Inflammatory macrophage (primary cell): ENCODE data around the gene FRMD4A.

Experiments used
- DNase-seq, 2 donors: peaks; one replicate each; pipeline ENCODE4 v3.0.0-alpha.2; 2020 to 2022

The FRMD4A gene

DNA sequence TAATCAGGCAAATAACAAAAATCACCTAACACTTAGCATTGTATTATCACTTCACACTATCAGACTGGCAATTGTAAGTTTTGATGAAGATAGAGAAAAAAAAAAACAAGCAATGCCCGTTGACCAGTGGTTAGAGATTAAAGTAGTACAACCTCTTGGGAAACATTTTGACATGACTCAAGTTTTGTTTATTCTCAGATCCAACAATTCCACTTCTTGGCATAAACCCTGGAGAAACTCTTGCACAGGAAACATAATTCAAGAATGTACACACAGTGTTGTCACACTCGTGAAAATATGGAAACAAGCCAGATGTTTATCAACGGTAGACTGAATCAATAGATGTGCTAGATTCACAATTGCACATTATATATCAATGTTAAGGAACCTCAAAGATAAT is 37.2 kb downstream of the FRMD4A start:
- no peak for DNase-seq

DNA sequence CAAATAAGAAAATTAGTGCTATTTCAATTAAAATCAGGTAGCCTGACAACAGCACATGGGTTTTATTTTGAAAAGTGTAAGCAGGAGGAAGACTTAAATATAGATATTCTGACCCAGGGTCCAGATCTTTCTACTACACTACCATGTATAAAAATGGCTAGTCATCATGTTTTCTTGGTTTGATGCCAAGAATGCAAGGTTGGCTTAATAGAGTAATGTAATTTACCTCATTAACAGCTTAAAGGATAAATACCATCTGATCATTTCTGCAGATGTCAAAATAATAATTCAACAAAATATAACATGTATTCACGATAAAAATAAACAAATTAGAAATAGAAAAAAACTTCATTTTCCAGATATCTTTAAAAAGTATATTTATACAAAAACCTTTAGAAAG is 39.4 kb downstream of the FRMD4A start:
- DNase-seq: no peak

DNA sequence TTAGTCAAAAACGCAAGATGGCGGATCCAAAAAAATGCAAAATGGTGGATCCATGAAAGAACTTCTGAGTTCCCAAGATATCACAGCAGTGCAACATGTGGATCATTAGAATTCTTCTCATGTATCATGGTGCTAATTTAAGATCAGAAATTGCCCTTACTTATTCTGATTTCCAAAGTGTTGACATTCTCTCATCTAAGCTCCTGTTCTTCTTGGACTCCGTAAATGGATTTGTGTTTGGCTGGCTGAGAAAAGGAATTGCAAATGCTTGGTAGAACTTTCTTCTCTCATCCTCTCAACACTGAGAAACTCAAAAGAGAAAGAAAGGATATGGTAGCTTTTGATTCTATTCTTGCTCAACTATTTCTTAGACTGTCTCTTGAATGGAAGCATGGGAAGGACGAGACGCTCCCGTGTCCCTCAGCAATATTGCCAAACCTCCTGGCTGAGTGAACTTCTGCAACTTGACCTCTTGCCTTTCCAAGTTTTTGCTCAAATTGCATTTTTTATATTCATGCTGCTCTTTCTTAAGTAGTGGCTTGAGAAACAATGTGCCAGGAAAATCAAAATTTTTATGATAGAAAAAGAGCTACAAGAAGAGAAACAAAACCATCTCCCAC is 44.7 kb downstream of the FRMD4A start:
- DNase-seq: no peak

DNA sequence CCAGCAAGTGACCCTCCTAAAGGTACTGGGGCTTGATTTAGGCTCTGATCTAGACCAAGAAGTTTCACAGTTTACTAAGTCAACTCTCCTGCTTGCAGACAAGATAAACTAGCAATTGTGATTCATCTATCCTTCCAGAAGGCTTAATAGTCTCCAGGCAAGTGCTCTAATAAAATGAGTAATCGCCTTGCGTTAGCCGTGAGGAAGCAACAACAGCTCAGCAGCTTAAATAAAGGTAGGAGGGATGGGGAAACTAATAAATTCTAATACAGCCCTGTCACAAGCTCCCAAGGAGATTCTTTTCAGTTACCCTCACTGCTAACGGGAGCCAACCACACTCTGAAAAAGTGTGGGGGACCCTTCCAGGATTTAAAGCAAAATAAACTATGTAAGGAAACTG is 48.4 kb downstream of the FRMD4A start:
- DNase-seq: no peak

DNA sequence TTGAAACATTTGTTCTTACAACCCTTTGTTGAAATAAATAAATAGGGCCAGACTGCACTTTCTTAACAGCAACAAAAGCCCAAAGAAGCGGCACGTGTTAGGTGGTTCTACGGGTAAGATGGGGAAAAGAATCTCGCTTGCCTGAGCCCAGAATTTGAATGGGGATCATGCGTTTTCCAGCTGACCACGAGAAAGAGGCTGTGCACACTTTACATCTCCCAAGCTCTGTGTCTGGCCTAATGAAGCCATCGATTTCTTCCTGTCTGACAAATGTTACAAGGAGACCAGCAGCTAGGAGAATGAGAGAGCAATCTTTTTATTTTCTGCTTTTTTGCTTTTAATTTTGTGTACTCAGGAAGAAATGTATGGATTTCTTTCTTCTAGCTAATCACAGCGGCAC is 52.2 kb downstream of the FRMD4A start:
- DNase-seq: no peak

DNA sequence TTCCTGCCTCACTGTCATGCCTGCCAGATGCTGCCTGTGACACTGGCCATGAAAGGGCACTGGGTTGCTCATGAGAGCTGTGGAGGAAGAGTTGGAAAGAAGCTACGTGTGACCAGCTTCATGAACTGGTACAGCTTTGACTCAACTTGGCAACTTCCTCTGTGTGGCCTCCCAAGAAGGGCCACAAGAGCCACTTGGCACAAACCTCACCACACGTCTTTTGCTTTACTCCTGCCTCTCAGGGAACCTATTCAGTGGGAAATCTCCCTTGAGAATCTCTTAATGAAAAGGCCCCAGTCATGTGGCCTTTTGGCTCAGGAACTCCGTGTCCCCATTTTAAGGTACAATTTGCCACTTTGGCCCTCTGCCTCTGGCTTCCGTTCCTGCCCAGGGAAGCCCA is 54.5 kb downstream of the FRMD4A start:
- no peak for DNase-seq

DNA sequence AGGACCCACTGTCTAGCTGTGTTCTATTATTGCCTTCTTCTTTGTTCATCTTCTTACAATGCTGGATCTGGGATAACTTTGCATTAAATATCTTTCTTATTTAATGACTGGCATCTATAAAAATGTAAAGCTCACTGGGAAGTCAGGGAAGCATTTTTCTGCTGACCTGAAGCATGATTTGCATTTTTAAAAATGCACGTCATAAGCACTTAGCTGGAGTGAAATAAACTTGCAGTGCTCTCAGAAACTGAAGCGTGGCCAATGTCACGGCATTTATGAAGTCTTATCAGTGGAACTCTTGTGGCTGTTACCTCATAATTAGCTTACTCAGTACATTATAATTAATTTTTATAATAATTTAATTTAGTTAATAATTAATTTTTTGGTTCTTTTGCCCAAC is 59.1 kb downstream of the FRMD4A start:
- DNase-seq: no peak

DNA sequence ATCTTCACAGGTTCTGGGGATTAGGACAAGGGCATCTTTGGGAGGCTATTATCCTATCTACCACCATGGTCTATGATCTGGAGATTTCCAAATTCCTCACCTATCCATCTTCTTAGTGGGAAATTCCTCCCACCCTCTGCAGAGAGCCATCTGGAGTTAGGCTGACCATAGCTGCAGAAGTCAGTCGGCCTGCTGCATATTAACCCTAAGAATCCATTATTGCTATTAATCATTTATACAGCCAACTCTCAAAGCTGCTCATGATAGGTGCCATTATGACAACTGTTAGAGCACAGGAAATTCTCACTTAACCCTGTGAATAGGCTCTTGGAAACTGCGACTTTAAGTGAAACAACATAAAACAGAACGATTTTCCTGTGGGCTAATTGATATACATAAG is 60.4 kb downstream of the FRMD4A start:
- no peak for DNase-seq

DNA sequence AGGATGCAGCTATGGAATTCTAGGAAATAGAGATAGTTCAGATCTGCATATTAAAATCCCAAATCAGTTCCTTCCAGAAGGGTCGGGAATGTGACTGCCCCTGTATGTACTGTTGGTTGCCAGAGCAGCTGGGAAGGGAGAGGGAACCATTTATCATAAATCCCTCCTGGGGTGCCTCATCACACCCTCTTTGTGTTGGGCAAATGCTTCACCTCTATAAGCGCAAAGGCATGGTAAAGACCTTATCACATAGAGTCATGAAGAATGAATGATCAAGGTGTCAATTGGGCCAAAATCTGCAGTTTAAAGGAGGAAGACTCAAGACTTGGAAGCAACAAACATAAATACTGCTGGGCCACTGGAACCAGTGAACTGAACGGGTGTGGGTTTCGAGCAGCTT is 65.0 kb downstream of the FRMD4A start:
- DNase-seq: no peak

DNA sequence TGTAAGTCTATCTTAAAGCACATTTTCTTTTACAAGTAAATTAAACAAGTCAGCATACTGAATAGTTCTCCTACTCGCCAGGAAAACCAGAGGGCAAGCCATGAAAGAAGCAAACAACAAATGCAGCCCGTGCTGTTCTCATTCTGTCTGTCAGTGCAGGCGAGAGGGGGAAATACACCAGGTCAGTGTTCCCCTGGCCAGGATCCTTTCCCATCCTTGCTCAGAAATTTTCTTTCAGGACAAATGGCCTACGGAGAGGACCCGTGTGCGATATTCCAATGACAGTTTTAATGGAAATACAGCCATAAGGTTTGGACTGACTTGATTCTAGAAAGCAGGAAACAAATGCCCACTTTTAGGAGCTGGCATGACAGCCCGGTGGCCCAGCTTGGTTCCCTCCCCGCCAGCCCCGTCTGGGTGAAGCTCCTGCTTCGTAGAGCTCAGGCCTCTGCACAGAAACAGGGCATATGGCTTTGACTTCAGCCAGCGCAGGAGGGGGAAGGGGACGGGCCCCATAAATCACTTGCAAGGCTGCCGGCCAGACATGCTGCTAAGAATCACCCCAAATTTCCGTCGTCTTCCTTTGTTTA is 67.8 kb downstream of the FRMD4A start:
- no peak for DNase-seq

DNA sequence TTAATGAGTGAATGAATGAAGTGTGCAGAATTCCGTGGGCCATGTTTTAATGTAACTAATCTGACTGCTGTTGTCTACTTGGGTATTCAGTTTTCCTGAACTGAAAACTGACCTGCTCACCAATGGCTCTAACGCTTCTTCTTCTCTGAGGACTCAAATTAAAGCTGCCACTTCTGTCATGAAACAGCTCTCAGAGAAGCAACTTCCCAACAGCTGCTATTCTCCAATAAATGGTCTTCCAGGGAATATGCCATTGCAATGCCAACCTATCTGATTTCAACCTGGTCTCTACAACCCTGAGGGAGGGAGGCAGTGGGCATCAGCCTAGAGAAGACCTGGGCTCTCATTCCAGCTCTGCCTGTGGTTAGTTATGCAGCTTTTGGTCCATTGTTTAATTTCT is 69.4 kb downstream of the FRMD4A start:
- DNase-seq: no peak

DNA sequence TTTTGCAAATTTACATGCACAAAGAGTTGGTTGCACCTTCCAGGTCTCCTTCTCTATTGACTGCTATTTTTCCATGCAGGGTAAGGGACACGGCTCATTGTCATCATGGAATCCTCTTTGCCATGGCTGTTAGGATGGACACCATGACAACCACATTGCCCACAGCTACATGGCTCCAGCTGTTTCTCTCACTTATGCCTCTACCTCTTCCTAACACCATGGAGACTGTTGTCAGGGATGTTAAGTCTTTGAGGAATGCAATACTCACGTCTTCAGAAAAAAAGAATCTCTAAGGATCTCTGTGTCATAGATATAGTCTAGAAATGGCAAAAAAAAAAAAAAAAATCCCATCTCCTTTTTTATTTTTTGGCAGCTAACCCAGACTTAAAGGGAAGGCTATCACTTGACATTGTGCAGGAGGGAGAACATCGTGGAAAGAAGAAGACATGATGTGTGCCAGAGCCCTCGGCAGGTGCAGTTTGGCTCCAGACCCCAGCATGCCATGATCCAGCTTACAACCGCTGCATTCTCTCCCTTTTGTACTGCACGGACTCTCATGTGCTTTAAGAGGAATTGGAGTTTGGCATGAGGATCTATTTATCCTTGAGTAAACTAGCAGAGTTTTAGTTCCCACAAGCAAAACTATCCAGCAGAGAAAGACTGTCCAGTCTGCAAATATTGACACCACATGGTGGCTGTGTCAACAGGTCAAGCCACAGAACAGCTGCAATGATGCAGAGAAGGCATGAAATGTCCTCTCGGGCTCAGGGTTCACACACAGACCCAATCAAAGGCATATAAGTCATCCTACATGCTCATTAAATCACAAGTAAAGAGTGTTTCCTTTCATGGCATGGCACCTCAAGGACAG is 70.8 kb downstream of the FRMD4A start:
- DNase-seq: no peak

DNA sequence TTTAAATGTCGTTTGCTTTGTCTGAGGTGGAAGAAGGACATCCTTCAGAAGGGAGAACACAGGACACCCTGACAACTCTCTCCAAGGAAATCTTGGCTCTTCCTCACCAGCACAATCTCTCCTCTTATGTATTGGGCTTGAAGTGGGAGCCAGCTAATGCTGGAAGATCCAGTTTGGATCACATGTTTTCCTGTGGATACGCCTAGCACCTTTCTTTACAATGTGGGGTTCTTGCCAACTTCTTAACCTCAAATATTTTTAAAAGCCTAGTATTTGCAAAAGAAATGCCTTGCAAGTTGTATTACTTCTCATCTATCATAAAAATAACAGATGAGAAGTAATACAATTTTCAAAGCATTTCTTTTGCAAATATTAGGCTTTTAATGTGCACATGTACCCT is 76.4 kb downstream of the FRMD4A start:
- no peak for DNase-seq

DNA sequence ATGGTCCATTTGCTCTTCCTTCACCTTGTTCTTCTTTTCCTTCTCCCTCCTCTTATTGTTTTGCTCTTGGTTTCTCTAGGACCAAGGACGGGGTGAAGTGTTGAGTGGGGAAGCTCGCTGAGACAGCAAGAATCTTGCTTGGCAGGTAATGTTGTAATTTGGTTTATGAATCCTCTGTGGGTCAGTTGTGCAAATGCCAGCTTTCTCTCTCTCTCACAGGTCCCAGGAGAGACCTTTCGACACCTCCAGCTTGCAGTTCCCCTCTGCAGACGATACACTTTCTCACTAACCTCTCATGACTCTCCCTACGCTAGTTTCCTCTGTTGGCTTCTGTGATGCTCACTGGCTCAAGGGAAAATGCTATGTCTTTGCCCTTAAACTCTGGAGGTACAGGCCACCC is 77.0 kb downstream of the FRMD4A start:
- DNase-seq: no peak

DNA sequence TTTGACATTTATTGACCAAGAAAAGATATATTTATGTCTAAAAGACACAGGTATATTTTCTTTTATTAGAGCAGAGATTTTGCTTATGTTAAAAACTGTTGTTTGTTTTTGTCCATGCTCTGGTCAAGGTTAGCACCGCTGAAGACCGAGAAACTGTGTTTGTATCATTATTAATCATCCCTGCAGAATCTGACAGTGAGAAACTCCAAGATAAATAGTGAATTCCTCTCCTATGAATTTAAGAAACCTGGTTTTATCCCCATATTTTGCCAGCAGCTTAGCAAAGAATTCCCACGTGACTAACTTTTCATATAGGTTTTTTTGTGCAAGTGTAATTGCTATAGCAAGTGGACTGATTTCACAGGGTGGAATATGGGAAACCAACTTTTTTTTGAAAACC is 77.6 kb downstream of the FRMD4A start:
- no peak for DNase-seq

DNA sequence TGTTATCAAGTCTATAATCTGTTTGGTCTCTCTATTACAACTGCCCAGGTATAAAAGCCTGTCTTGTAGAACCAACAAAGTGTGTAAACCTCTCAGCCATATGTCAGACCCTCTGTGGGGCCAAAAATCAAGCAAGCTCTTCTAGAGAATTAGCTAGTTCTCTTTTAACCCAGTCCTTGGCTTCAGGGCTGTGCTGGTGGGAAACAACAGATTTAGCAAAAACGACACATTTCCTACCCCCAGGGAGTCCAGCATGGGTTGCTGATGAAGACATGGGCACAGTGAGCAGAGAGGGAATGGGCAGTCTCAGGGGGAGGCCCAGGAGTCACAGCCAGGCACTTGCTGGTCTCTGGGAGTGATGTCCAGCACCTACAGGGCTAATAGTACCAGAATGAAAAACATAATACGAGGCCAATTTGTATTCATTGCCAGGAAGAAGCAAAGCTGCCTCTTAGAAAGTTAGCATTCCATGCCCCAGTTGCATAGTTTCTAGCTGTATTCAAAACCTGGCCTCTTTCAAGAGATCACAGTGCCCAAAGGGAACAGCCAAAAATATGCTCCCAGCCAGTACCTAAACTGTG is 80.1 kb downstream of the FRMD4A start:
- no peak for DNase-seq

DNA sequence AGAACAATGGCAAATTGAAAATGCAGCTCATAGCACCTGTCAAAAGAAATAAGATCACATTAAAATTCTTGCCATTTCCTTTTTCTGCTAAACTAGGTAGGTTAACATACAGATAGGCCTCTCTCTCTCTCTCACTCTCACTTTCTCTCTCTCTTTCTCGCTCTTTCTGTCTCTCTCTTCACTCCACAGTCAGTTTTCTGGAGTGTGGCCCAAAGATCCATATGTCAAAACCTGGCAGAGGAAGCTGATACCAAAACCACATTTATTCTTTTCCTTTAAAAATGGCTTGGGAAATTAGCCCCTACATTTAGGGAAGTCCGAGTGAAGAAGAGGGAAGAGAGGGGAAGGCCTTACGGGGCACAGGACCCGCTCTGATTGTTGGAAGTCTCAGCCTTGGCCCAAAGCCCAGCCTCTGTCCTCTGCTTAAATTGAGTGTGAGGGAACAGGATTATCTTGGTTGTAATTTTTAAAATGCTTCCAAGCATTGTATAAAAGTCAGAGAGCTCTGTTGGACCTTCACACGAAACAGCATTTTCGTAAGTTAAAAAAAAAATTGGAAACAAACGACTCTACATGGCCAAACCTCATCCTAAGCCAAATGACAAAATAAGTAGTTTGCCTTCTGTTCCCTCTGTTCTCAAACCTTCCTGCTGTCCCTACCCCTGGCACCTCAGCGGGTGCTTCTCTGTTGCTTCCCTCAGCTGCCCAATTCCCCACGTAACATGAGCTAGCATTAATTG is 83.2 kb downstream of the FRMD4A start:
- DNase-seq: no peak

DNA sequence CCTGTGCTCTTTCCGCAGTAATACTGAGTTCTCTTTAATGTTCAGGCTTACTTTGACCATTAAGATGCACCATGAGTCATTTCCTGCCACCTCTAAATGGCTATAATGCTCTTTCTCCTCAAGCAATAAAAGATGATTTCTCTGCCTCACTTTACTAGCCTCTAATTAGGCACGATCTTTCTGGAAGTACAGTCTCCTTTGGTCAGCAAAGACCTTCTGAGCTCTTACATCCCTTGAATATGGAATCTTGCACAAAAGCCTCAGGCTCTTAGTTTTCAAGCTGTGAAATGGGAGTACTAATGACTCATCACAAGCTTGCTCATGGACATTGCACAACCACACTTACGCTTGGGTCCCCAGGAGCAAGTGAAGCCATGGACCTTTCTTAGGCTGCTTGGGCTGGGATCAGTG is 85.9 kb downstream of the FRMD4A start:
- DNase-seq: no peak

DNA sequence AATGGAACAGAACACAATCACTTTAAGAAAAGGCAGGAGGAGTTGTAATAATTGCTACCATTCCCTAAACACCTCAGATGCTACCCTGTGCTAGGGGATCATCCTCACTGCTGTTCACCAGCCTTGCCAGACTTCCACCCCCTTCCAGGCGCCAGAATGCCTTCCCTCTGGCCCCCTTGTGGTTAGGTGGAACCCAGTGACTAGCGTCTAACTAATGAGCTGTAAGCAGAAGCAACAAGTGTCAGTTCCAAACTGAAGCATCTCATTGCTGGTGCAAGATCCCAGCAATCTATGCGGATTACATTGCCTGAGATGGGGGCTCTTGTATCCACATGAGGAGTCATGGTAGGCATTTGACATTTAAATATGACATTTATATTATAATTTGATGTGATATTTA is 86.6 kb downstream of the FRMD4A start:
- DNase-seq: no peak

DNA sequence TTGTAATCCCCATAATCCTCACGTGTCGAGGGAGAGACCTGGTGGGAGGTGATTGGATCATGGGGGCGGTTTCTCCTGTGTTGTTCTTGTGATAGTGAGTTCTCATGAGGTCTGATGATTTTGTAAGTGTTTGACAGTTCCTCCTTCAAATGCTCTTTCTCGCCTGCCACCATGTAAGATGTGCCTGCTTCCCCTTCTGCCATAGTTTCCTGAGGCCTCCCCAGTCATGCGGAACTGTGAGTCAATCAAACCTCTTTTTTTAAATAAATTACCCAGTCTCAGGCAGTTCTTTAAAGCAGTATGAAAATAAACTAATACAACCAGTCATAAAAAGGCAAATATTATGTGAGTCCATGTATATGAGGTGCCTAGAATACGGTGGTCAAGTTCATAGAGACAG is 87.5 kb downstream of the FRMD4A start:
- peak in 1 of 2 donors; percentile 1 for DNase-seq

DNA sequence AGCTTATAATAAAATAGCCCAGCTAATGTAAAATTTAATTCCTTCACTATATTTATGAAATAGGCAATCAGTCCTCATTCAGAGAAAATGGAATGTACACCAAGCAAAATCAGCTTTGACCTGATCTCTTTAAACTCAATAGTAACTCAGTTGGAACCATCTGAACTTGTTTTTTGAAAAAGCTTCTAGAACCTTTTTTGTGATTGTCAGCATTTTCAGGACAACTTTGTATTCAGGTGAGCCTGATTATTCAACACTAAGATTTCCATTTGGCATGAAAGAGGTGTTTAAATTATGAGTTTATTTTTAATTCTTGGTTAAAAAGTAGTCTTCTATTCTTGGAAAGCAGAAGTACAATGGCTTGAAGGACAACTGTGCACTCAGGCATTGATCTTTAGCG is 89.5 kb downstream of the FRMD4A start:
- no peak for DNase-seq

DNA sequence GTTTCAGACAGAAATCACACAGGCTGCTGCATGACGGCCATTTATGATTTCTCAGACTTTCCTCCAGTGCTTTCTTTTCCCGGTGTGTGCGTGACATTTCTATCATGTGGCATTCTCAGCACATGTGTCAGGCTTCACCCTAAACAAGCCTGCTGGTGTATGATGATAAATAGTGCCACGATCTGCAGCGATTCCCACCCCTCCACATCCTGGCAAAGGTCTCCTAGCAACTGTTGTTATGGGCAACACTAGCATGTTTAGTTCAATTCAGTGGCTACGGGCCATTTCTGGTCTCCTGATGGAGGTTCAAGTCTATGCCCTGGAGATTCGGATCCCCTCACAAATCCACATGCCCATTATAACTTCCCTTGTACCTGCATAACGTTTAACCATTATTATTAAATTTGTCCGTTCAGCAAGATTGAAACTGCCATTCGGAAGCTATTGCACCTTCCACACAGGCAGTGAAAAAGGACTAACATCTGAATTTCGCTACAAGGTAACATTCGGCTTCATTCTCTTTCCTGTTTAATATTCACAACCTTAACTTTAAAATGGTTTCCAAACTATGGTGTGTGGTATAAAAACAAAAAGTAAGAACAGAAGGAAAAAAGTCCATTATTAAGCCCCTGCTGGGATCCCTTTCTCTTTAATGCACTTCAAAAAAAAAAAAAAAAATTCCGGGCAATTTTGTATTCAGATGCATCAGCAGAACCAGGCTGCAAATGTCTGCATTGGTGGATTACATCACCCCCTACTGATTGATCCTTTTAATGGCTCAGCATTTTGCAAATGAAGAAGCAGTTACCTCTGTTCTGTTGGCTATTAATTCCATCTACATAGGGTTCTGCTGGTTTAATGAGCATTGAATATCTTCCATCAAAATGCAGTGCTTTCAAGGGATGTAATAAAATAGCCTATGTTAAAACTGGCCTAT is 90.2 kb downstream of the FRMD4A start:
- no peak for DNase-seq
